Measurements from ENCODE around the gene ENTPD8. TPM values are rescaled to one million over a fixed set of nuclear protein-coding genes. Genes with fewer than 3 reads are reported as not detected.

The ENTPD8 gene
- total and polyA plus RNA-seq, 2 of the 4 experiments (the other 2 are of a cell fraction) = 0.07 TPM; not detected in 1

- POLR2A ChIA-PET (ENCODE audit: unreplicated experiment) = no interaction called here
- in situ Hi-C loops (cut with MboI; ENCODE audit: low sequenced_read_pairs) = no loop called here
These were observed 17.5 kb downstream of the ENTPD8 start for GRCh38 chr9:137423514-137424291.

More at GRCh38 chr9:137423514-137424291, 17.5 kb downstream of the ENTPD8 start:
- no peak overlapping the region; the same call in 1 of the 2 replicates for H3K4ac ChIP-seq (ENCODE audit: low read depth, low read length)
- dilution Hi-C loops (cut with HindIII; ENCODE audit: low sequenced_read_pairs, unreplicated experiment) (no loop called here), intact Hi-C loops (cut with micrococcal nuclease) (no loop called here)
- H3K27me3 ChIP-seq (ENCODE audit: control insufficient read depth, insufficient read depth, low read length) = no peaks in the 10 kb centered on the region; the same call in 1 of the 2 replicates
- H2BK20ac ChIP-seq (ENCODE audit: low read depth, low read length) = no peak overlapping the region
- TF ChIP-seq FOS (IDR thresholded peaks at IDR 0.05; ENCODE audit: low read depth, low read length) = no peak
- no peak for TF ChIP-seq CTCF (conservative IDR thresholded peaks at IDR 0.05; ENCODE audit: low read depth, low read length)
- no peak for TF ChIP-seq USF2 (IDR thresholded peaks at IDR 0.05; ENCODE audit: low read depth, low read length)
- TF ChIP-seq SMC3 (IDR thresholded peaks at IDR 0.05; ENCODE audit: low read depth, low read length) = no peak
- TF ChIP-seq CHD1 (IDR thresholded peaks at IDR 0.05; ENCODE audit: low read depth, low read length) = no peak
- TF ChIP-seq RAD21 (IDR thresholded peaks at IDR 0.05; ENCODE audit: low read length) = no peak
- no peak for TF ChIP-seq MXI1 (IDR thresholded peaks at IDR 0.05; ENCODE audit: borderline replicate concordance, low read depth, low read length)
- no peak for TF ChIP-seq RFX5 (IDR thresholded peaks at IDR 0.05; ENCODE audit: low read depth, low read length)
- no peak for TF ChIP-seq POLR2A (IDR thresholded peaks at IDR 0.05; ENCODE audit: low read depth, low read length)
- TF ChIP-seq CEBPB (IDR thresholded peaks at IDR 0.05; ENCODE audit: low read depth, low read length) = no peak
- TF ChIP-seq NFE2L2 (IDR thresholded peaks at IDR 0.05; ENCODE audit: low read depth, low read length) = no peak
- H3K4me3 ChIP-seq (ENCODE audit: insufficient read depth, low read depth, low read length) = peak overlapping the region; percentile 35
- CTCF ChIA-PET = interaction anchor here (0.6 to 1.0 kb wide), 2 partner anchors 11 to 21 kb away, joined by 4 to 9 read pairs; no protein-coding TSS in a partner anchor
- no peak overlapping the region for H2AK5ac ChIP-seq (ENCODE audit: low read depth, low read length)
- H4K20me1 ChIP-seq (ENCODE audit: insufficient read depth, low read length) = no peaks in the 10 kb centered on the region
- no peak overlapping the region for H3K18ac ChIP-seq (ENCODE audit: low read depth, low read length)
- H2AK9ac ChIP-seq (replicated peaks; ENCODE audit: low read depth, low read length, poor library complexity) = peak overlapping the region; percentile 78
- no peak overlapping the region for H2BK120ac ChIP-seq (ENCODE audit: low read depth, low read length)
- H4K91ac ChIP-seq (ENCODE audit: insufficient read depth, low read depth, low read length) = no peak overlapping the region
- H4K5ac ChIP-seq (ENCODE audit: low read depth, low read length) = no peak overlapping the region
- no peaks in the 10 kb centered on the region for H3K36me3 ChIP-seq (ENCODE audit: control insufficient read depth, insufficient read depth, low read length)
- no peak overlapping the region for H3K23ac ChIP-seq (ENCODE audit: low read depth, low read length)
- H3K9me1 ChIP-seq (ENCODE audit: insufficient read depth, low read length) = no peaks in the 10 kb centered on the region
- peak overlapping the region; percentile 98 for H2AFZ ChIP-seq (replicated peaks; ENCODE audit: low read length, poor library complexity)
- 16% methylated on average over 39 of the region's 77 CpGs; no CpG with 5 or more reads in 1 of the 2 experiments for WGBS, 2 experiments (ENCODE audit: extremely low coverage in 2 of 2, insufficient read length in 1 of 2)
- H3K27ac ChIP-seq (ENCODE audit: insufficient read depth, low read length) = no peak overlapping the region
- H3K4me2 ChIP-seq (ENCODE audit: low read depth, low read length) = peak overlapping the region; percentile 35; the same call in 1 of the 2 replicates
- H2BK15ac ChIP-seq (ENCODE audit: low read depth, low read length) = no peak overlapping the region
- no peak overlapping the region for H3K9ac ChIP-seq (ENCODE audit: low read depth, low read length)
- peaks cover 5% of the 10 kb centered on the region; the same call in 1 of the 2 replicates for H3K4me1 ChIP-seq (ENCODE audit: control insufficient read depth, insufficient read depth, low read length)
- no peak overlapping the region for H3K56ac ChIP-seq (ENCODE audit: extremely low read depth, insufficient read depth, low read length)
- no peak for DNase-seq
- no peaks in the 10 kb centered on the region for H3K9me3 ChIP-seq (ENCODE audit: control insufficient read depth, insufficient read depth, low read length)
- peaks cover 16 to 24% of the 10 kb centered on the region in 2 experiments for H3K79me1 ChIP-seq (ENCODE audit: low read depth in 1 of 2, low read length in 2 of 2)
- no peak overlapping the region for H4K8ac ChIP-seq (ENCODE audit: low read depth in 2 of 2, low read length in 2 of 2)
- H3K14ac ChIP-seq (replicated peaks; ENCODE audit: low read depth, low read length) = no peak overlapping the region
- no TSS peak for BruUV-seq (replicated peaks)
- no peak overlapping the region for H2BK5ac ChIP-seq (ENCODE audit: low read depth, low read length, poor library complexity, severe bottlenecking)
- ATAC-seq (ENCODE audit: low read depth) = no peak

All from IMR-90 (cell line).